Progenitor cell of endocrine pancreas (in vitro differentiated cells): ENCODE measurements around the gene CDC42EP2. TPM values are rescaled to one million over a fixed set of nuclear protein-coding genes. Genes with fewer than 3 reads are reported as not detected.

Experiments
- DNase-seq: peaks from one replicate; pipeline ENCODE4 v3.0.0; 2021; ENCODE audit warnings: low spot score; ENCODE audit not compliant: unreplicated experiment
- H3K27ac Mint-ChIP-seq: 2 replicates; pipeline ENCODE4 v1.8.0; 2021; ENCODE audit warnings: mild to moderate bottlenecking, moderate library complexity, mixed read lengths
- H3K27me3 Mint-ChIP-seq: 2 replicates; pipeline ENCODE4 v1.8.0; 2021; ENCODE audit warnings: mixed read lengths
- H3K36me3 Mint-ChIP-seq: 2 replicates; pipeline ENCODE4 v1.8.0; 2022; ENCODE audit warnings: mixed read lengths; ENCODE audit not compliant: insufficient read depth
- H3K4me1 Mint-ChIP-seq: 2 replicates; pipeline ENCODE4 v1.8.0; 2021; ENCODE audit warnings: low read depth, mixed read lengths
- H3K4me3 Mint-ChIP-seq: 2 replicates; pipeline ENCODE4 v1.8.0; 2021; ENCODE audit warnings: low read depth, mild to moderate bottlenecking, moderate library complexity, mixed read lengths
- H3K9me3 Mint-ChIP-seq: 2 replicates; pipeline ENCODE4 v1.8.0; 2021; ENCODE audit warnings: low read depth, mixed read lengths
- CTCF ChIP-seq: fragments of 200-600 bp; sonication (generic); IDR thresholded peaks from one replicate; pipeline ENCODE4 v1.5.0; 2021; ENCODE audit warnings: antibody characterized with exemption, mild to moderate bottlenecking; ENCODE audit not compliant: unreplicated experiment
- total RNA-seq: library from RNA; stranded (reverse); gene quantifications from 2 replicates; pipeline ENCODE4 v1.2.1, GENCODE V29; 2021

CDC42EP2 gene
- total RNA-seq, 1 donor from 2014 or later = 5.9 TPM

DNA sequence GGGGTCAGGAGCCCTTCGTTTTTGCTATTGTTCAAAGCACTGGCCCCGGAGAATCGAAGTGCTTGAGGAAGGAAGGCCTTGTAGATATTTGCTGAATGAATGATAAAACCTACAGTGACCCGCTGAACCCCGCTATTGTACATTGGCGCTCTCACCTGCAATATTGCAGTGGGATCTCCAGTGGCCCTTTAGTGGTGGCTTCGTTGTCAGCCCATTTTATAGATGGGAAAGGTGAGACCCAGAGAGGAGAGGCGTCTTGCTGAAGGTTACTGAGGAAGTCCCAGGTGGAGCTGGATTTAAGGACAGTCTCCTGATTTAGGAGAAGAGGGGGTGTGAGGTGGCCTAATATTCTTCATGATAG, 1.2 kb downstream of the CDC42EP2 start:
- DNase-seq = no peak
- TF ChIP-seq CTCF = peak; percentile 3
- Mint-ChIP-seq H3K36me3 (peaks cover 1% of the 10 kb centered on the region), H3K27me3 (peaks cover 27% of the 10 kb centered on the region), H3K4me1 (peaks cover 15% of the 10 kb centered on the region), H3K9me3 (no peaks in the 10 kb centered on the region), H3K27ac (no peak overlapping the region), H3K4me3 (peak overlapping the region; percentile 70)

- H3K36me3 Mint-ChIP-seq = peaks cover 1% of the 10 kb centered on the region
- no peak for TF ChIP-seq CTCF
- H3K4me1 Mint-ChIP-seq = peaks cover 14% of the 10 kb centered on the region
- H3K27me3 Mint-ChIP-seq = peaks cover 25% of the 10 kb centered on the region
- peak overlapping the region; percentile 71 for H3K27ac Mint-ChIP-seq
- no peak for DNase-seq
- peak overlapping the region; percentile 70 for H3K4me3 Mint-ChIP-seq
- no peaks in the 10 kb centered on the region for H3K9me3 Mint-ChIP-seq
Measured at GRCh38 chr11:65316227-65317024, 1.8 kb downstream of the CDC42EP2 start.

- H3K27me3 Mint-ChIP-seq = peaks cover 22% of the 10 kb centered on the region
- H3K4me1 Mint-ChIP-seq = peaks cover 14% of the 10 kb centered on the region
- H3K4me3 Mint-ChIP-seq = peak overlapping the region; percentile 70
- H3K36me3 Mint-ChIP-seq = peaks cover 2% of the 10 kb centered on the region
- DNase-seq = no peak
- no peak overlapping the region for H3K27ac Mint-ChIP-seq
- no peaks in the 10 kb centered on the region for H3K9me3 Mint-ChIP-seq
- TF ChIP-seq CTCF = no peak
Measured at GRCh38 chr11:65317025-65317786, 2.5 kb downstream of the CDC42EP2 start.

- no peak for DNase-seq
- Mint-ChIP-seq H3K36me3 (peaks cover 1% of the 10 kb centered on the region), H3K4me1 (peaks cover 14% of the 10 kb centered on the region), H3K4me3 (no peak overlapping the region), H3K27me3 (peaks cover 3% of the 10 kb centered on the region), H3K9me3 (no peaks in the 10 kb centered on the region), H3K27ac (no peak overlapping the region)
- TF ChIP-seq CTCF = no peak
Measured at GRCh38 chr11:65320386-65321075, 5.9 kb downstream of the CDC42EP2 start.

DNA sequence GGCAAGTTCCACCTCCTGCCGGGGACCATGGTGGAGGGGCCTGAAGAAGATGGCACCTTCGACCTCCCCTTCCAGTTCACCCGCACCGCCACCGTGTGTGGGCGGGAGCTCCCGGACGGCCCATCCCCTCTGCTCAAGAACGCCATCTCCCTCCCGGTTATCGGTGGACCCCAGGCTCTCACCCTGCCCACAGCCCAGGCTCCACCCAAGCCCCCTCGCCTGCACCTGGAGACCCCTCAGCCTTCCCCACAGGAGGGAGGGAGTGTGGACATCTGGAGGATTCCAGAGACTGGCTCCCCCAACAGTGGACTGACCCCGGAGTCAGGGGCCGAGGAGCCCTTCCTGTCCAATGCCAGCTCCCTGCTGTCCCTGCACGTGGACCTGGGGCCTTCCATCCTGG, 6.4 kb downstream of the CDC42EP2 start:
- no peak for DNase-seq
- Mint-ChIP-seq H3K36me3 (peaks cover 1% of the 10 kb centered on the region), H3K27ac (no peak overlapping the region), H3K4me3 (no peak overlapping the region), H3K9me3 (no peaks in the 10 kb centered on the region), H3K4me1 (peaks cover 10% of the 10 kb centered on the region), H3K27me3 (no peaks in the 10 kb centered on the region)
- TF ChIP-seq CTCF = no peak
